Measurements from ENCODE around the gene CIRBP.

- TF ChIP-seq CTCF (conservative IDR thresholded peaks at IDR 0.05; ENCODE audit: low read depth, low read length) (no peak), EZH2 (IDR thresholded peaks at IDR 0.05; ENCODE audit: borderline replicate concordance, low read depth, low read length, poor library complexity, severe bottlenecking) (no peak)
These were observed 31.8 kb downstream of the CIRBP start for GRCh38 chr19:1300744-1301490.

Measured in A673 (cell line).